ENCODE measurements around the gene TRIO. TPM values are rescaled to one million over a fixed set of nuclear protein-coding genes. Genes with fewer than 3 reads are reported as not detected.

TRIO gene
- total RNA-seq, 1 donor from 2014 or later, result 34.9 TPM

DNA sequence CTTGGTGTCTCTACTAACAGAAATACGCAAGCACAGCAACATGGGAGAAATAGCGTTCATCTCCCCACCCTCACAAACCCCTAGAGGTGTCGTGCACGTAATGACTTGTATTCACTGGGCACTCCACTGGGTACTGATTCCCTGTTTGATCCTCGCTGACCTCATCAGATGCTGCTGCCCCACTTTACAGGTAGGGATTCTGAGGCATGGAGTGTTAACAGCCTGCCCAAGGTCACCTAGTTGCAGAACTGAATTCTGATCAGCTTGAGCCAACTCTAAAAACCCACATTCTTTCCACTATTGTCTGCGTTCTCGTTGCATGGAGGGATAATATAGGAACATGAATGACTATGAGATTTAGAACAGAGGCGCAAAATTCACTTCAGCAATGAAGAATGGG, 96.3 kb downstream of the TRIO start:
- DNase-seq (ENCODE audit: low spot score), result no peak

GRCh38 chr5:14239951-14240350, 96.8 kb downstream of the TRIO start:
- ATAC-seq, result no peak
- no peak for DNase-seq (ENCODE audit: low spot score)

More for the DNA sequence above, 96.3 kb downstream of the TRIO start:
- no peak for ATAC-seq

GRCh38 chr5:14240359-14240758, 97.2 kb downstream of the TRIO start:
- DNase-seq (ENCODE audit: low spot score), result no peak
- ATAC-seq, result no peak

GRCh38 chr5:14241141-14241540, 98.0 kb downstream of the TRIO start:
- ATAC-seq, result no peak
- no peak for DNase-seq (ENCODE audit: low spot score)

DNA sequence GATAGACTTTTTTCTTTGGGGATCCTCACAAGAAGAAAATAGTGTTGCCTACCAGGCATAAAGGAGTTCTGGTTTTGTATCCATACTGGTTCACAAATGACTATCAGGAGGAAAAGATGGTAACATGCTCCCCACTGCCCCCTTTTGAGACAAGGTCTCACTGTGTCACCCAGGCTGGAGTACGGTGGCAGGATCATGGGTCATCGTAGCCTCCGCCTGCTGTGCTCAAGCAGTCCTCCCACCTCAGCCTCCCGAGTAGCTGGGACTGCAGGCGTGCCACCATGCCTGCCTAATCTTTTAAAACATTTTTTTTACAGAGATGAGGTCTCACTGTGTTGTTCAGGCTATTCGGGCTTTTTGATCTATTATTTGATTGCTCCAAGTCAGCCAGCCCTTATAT, 99.3 kb downstream of the TRIO start:
- ATAC-seq (no peak), DNase-seq (ENCODE audit: low spot score) (no peak)

DNA sequence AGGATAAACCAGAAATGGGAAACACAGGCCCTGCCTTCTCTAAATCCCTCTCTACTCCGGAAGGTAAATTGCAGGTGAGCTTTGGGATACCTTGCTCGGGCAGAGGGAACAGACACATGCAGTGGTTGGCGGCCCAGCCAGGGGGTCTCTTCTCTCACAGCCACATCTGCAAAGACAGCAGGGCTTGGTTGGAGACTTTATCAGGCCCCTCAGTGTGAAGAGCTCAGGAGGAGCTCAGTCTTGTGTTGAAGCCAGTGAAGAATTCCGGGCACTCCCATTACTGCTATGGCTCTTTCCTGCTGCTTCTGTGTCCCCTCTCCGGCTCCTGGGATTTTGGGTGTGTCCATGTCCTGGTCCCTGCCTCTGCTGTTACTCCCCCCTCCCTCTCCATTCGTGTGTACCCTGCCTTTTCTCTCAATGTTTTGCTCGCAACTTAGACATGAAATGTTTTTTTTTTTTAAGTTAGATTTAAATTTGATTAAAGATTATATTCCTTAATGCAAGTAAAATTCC, 99.8 kb downstream of the TRIO start:
- ATAC-seq (no peak), DNase-seq (ENCODE audit: low spot score) (no peak)

GRCh38 chr5:14243766-14244165, 100.6 kb downstream of the TRIO start:
- ATAC-seq (no peak), DNase-seq (ENCODE audit: low spot score) (no peak)

GRCh38 chr5:14244721-14245120, 101.6 kb downstream of the TRIO start:
- ATAC-seq (no peak), DNase-seq (ENCODE audit: low spot score) (no peak)

- DNase-seq (ENCODE audit: low spot score), result peak; percentile 65
Measured at GRCh38 chr5:14245132-14245925, 102.2 kb downstream of the TRIO start.

GRCh38 chr5:14246350-14247053, 103.4 kb downstream of the TRIO start:
- no peak for ATAC-seq
- no peak for DNase-seq (ENCODE audit: low spot score)

More at GRCh38 chr5:14245132-14245925, 102.2 kb downstream of the TRIO start:
- ATAC-seq, result peak; percentile 89

GRCh38 chr5:14247054-14247386, 103.9 kb downstream of the TRIO start:
- DNase-seq (ENCODE audit: low spot score) (no peak), ATAC-seq (no peak)

DNA sequence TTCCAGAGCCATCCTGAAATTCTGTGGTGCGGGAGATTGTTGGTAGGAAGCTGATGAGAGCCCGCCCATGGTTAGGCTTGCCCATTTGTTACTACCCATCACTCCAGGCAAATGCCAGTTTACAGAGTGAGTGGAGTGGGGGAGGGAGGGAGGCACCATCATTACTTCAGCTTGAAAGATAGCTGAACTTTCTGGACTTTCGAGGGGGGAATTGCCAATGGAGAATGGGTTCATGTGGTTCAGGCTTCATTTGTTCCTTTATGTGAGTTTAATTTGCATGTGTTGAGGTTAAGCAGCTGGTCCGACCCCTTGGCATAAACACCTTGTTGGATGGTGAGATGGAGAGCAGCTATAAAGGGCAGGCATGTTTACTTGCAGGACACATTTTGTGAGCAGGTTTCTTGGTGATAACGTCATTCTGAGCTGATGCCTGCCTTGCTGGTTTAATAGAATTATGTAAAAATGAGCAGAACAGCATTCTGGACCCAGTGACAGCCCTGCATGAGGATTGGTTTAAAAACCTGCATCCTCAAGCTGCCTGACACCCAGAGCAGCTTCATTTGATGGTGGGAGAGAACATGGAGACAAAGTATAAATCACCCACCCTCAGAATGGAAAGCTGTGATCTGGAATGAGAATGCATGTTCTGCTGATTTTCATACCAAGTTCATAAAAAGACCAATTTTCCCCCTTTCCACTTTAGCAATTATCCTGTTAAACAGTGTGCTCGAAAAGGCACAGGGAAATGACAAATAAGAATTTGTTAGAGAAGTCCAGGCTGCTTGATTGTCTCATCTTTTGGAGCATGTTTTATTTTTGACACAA, 106.3 kb downstream of the TRIO start:
- no peak for ATAC-seq
- DNase-seq (ENCODE audit: low spot score), result no peak

- ATAC-seq (no peak), DNase-seq (ENCODE audit: low spot score) (no peak)
Measured at GRCh38 chr5:14250084-14250695, 107.0 kb downstream of the TRIO start.

DNA sequence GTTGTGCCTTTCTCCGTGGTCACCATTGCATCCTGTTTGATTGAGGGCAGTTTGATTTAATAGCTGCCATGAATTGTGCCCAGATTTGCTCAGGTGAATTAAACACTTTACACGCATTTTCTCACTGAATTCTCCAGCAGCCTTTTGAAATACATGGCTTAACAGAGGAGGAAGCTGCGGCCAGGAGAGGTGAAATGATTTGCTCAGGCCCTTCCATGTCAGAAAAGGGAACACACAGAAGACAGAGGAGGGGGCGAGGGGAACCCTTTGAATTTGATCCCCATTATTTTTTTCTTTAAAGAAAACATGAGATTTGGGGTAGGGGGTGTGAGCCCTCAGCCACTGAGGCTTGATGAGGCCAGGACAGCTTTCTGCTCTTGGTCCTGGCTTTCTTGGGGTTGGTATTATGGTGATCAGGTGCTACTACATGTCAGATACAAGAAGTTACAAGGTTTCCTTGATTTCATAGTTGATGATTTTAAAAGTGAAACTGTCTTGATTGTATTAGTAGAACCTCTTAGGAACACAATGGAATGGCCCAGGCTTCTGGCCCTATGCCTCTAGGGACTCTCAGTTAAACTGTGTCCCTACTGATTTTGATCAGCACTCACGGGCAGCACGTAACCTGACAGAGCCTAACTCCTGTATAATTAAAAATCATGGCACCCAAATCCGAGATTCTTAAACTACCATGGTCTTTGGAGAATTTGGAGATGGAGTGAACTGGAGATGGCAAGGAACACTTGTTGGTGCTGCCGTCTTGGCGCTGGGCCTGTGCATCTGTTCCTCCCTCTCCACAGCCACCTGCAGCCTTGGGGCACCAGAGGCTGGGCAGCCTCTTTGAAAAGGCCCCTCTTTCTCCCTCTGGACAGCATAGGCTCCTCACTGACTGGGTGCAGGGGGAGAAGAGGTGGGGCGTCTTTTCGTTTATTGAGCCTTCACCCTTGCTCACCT, 107.9 kb downstream of the TRIO start:
- ATAC-seq (no peak), DNase-seq (ENCODE audit: low spot score) (no peak)

DNA sequence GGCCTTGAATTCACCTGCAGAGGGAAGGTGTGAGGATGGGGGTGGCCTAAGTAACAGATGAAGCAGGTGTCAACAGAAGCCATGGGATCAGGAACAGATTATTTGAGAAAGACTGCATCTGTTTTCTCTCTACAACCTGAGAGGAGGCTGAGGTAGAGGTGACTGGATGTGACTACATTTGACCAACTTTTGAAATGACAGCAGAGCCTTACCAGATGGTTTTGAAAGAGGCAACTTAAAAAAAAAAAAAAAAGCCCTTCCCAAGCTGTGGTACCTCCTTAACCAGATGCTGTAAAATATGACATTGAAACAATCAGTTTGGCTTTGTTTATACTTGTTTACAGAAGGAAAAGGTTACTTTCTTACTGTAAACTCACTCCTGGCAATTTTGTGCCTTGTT, 108.6 kb downstream of the TRIO start:
- DNase-seq (ENCODE audit: low spot score), result no peak
- no peak for ATAC-seq

- ATAC-seq, result no peak
Measured at GRCh38 chr5:14252793-14253192, 109.7 kb downstream of the TRIO start.

DNA sequence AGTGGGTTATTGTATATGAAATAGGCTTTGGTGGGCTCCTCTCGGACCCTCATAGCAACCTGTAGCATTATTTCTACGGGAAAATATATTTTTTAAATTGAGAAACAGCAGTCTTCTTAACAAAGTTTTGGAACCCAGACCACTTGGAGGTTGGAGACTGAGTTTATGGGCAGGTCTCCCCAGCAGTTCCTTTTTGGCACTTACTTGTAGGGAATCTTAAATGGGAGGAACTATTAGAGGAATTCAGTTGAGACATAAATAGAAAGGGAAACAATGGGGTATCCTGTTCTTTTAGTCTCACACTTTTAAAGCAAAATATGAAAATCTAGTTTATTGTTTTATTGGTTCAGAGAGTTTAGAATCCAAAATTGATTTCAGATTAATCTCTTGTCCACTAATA, 111.5 kb downstream of the TRIO start:
- DNase-seq (ENCODE audit: low spot score), result no peak
- no peak for ATAC-seq

More at GRCh38 chr5:14252793-14253192, 109.7 kb downstream of the TRIO start:
- DNase-seq (ENCODE audit: low spot score), result no peak

GRCh38 chr5:14256026-14256690, 113.0 kb downstream of the TRIO start:
- ATAC-seq, result no peak
- DNase-seq (ENCODE audit: low spot score), result no peak

DNA sequence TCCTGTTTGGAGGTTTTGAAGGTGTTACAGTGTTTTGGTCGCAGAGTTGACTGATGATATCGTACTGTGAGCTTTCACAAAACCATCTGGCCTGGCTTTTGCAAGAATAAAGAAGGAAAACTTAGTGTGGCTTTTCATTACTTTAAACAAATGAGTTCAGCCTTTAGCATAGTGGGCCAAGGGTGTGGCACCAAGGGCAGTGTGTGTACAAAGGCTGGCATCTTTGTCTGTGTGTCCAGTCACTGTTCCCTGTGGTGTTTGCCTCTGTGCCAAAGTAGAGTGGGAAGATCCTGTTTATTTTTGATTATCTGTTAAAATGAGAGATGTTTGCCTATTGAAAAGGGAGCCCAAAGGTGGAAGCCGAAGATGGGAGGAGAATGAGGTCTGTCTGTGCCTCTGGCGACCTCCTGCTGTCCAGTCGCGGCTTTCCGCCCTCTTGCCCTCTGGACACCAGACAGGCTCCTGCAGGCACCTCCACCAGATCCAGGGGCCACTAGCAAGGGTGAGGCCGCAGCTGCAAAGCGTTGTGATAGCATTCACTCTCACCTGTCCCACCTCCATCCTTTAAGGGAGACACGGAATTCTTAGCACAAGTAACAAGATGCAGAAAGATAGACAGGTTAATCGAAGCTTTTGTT, 113.7 kb downstream of the TRIO start:
- no peak for ATAC-seq
- no peak for DNase-seq (ENCODE audit: low spot score)
